NCI-H1417 (cell line): ENCODE data around the gene C17orf114.

Source experiments
- DNase-seq, 3 experiments: peaks; one replicate each; lab custom pipeline; 2025; lab: John Stamatoyannopoulos, UW

The C17orf114 gene

DNA sequence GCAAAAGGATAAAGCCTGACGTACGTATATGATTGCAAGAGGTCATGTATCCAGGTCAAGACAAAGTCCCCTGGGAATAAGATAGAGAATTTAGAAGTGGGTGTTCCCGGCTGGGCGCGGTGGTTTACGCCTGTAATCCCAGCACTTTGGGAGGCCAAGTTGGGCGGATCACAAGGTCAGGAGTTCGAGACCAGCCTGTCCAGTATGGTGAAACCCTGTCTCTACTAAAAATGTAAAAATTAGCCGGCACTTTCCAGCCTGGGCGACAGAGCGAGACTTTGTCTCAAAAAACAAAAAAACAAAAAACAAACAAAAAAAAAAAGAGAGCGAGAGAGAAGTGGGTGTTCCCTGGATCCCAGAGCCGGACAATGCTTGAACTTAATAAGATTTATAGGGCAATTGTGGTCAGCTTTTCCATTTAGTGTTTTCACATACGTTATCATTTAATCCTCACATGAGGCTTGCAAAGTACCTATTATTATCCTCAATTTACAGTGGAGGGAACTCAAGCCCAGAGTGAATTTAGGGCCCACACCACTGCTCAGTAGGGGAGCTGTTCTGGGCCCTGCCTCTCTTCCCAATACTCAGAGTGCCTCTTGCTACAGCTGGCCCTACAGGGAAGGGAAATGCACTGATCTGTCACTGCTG, 13.8 kb downstream of the C17orf114 start:
- DNase-seq: no peak

DNA sequence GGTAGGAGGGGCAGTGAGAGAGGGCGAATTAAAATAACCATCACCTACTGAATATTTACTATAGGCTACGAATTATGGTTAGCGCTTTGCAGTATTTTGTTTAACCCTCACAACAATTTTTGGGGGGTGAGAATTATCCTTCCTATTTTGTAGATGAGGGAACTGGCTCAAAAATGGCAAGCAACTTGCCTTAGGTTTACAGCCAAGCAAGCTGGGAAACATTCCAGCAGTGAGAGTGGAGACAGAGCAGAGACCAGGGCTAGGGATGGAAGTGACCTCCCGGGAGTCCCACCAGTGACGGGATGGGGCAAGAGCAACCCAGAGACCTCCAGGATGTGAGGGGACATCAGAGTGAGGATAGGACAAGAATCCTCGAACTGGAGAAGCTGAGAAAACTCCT, 15.6 kb downstream of the C17orf114 start:
- no peak for DNase-seq

DNA sequence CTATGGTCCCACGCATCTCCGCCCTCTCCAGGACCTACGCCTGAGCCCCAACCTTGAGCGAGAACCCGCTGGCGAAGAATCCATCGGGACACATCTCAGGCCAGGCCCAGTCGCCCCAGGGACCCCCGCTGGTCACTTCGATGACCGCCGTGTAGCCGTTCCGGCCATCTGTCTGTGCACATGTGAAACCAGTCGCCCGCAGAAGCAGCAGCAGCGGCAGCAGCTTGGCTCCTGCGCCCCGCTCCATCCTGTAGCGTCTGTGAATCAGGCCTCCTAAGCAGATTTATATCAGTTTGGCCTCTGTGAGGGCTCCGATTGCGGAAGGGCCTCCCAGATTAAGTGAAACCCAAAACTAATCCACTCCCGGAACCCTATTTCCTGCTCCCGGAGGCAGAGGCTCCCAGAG, 16.0 kb downstream of the C17orf114 start, which contains the start of gene VMO1:
VMO1 (minus strand) TSS at position 259 of the 406 bp plus-strand sequence; CDS start at position 247, 12 bp downstream.
- no peak for DNase-seq

DNA sequence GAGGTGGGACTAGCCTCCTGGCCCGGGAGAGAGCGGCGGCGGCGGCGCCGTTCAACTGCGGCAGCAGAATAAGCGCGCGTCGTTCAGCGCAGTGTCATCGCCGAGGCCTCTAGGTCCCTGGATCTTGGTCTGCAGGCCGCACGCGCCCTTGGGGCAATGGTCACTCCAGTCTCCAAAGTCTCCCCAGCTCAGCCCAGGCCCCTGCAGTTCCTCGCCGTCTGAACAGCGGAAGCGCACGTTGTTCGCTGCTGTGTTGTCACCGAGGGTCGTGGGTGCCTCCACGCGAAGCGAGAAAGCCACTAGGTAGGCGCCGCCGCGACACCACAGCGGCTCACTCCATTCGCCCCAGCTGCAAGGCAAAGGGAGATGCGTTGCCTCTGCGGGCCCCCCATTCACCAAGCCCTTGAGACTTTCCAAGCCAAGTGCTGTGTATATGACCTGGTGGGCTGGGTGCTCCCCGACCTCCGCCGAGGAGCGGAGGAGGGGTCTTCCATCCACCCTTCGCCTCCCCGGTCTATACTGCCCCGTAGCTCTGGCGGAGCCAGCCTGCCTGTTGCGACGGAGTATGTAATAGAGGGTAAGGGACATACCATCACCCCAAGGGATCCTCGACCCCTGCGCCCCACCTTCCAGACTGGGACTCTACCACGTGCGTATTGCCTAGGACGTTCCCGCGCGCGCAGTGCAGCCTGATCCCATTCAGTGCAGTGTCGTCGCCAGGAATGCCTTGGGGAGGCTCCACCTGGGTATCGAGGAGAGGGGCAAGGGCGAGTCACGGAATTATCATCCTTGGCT, 16.6 kb downstream of the C17orf114 start:
- DNase-seq: no peak

DNA sequence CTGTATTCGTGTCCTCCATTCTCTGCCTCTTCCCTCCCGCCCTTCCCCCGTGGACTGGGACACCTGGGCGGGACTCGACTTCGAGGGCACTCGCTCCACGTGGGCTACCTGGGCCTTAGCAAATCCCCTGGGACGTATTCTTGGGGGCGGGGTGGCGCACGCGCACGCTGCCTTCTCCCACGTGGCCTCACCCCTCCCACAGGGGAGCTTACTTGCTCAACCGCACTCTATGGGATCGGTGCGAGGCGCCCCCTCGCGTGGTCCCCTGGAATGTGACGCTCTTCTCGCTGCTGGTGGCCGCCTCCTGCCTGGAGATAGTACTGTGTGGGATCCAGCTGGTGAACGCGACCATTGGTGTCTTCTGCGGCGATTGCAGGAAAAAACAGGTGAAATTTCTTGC, 19.5 kb downstream of the C17orf114 start:
- DNase-seq: no peak

DNA sequence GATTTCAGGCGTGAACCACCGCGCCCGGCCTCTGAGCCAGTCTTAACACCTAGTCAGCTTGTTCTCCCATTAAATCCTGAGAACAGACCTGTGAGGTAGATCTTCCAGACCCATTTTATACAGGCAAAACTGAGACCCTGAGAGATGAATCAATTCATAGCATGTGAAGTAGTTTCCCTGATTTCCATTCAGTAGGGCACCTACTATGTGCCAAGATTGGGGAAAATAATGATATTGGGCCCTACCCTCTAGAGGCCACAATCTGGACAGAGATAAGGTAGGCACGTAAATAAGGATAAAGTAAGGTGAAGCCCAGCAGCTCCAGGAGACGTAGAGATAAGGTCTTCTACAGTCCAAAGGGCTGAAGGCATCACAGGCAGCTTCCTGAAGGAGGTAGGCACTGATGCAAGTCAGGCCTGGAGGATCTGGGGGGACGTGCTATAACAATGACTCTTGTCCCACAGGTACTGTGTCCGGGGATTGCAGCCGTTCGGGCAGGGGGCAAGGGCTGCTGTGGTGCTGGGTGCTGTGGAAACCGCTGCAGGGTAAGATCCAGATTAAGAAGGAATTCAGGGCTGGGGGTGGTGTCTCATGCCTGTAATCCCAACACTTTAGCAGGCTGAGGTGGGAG, 21.7 kb downstream of the C17orf114 start:
- no peak for DNase-seq

DNA sequence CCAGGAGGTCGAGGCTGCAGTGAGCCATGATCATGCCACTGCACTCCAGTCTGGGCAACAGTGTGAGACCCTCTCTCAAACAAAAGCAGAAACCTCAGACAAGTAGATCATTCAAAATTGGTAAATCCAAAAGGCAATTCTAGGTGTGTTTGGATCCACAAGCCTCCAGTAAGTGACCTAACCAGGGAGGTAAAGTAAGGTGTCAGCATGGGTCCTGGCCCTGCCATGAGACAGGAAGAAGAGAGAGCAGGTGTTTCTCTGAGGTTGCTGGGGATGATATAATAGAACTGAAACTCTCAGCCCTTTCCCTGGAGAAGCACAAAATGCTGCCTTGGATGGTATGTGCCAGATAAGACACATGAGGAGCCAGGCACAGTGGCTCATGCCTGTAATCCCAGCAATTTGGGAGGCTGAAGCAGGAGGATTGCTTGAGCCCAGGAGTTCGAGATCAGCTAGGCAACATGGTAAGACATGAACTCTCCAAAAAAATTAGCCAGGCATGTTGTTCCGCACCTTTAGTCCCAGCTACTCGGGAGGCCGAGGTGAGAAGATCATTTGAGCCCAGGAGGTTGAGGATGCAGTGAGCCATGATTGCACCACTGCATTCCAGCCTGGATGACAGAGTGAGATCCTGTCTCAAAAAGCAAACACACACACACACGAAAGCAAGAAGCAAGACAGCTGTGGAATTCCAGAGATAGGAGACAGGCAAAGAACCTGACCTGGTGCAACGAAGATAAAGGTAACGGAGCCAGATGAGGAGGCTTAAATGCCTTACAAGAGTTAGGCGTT, 24.0 kb downstream of the C17orf114 start:
- peak in 1 of 3 experiments; percentile 1 for DNase-seq

DNA sequence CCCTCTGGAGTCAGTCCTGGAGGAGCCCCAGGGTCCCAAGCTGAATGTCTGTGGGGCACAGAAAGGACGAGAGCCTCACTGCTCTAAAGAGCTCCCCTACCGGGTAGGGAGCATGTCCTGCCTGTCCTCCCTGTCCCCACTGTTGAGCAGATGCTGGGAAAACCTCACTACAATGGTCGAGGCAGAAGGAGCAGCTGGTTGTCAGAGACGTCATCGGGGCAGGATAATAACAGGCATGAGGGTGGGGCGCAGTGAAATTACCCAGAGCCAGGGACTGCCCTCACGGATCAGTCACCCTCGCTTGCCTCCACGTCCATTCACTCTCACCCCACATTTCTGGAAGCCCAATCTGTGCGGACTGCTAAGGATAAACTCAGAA, 29.9 kb downstream of the C17orf114 start:
- DNase-seq: peak in 1 of 3 experiments; percentile 34

DNA sequence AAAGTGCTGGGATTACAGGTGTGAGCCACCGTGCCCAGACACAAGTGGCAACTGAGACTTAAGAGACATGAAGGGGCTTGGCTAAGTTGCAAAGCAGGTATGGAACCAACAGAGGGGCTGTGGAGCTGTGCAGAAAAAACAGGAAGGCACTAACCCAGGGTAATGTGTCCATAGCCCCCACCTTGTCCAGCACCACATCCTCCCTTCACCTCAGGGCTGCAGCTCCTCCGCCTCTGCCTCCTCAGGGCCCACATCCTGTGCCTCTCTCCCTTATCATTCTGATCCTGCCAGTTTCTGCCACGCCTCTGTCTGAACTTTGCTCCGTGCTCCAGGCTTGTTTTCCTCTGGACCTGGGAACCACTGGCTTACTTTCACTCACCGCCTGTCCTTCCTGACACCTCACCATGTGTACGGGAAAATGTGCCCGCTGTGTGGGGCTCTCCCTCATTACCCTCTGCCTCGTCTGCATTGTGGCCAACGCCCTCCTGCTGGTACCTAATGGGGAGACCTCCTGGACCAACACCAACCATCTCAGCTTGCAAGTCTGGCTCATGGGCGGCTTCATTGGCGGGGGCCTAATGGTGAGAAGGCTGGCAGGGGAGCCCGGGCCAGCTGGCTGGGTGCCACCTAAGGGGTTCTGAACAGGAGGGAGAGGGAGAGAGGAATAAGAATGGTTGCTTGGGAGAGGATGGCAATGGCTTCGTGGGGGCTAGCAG, 30.5 kb downstream of the C17orf114 start, which contains the start of gene TM4SF5:
TM4SF5 (plus strand) TSS at position 368 of the 716 bp plus-strand sequence; CDS start at position 405, 37 bp downstream.
- peak in 1 of 3 experiments; percentile 31 for DNase-seq

DNA sequence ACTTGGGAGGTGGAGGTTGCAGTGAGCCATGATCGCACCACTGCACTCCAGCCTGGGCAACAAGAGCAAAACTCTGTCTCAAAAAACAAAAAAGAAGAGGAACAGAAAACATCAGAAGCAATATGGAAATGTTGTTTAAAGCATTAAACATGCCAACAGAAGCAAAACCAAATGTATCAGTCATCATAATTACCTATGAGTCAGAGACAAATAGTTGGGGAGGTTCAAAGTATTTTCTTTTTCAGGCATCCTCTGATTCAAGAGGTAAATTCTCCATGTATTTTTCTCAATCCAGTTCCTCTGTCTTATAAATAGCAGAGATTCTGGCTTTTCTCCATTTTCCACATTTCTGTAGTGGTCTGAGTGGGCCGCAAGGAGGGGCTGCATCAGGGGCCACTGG, 32.5 kb downstream of the C17orf114 start:
- no peak for DNase-seq

DNA sequence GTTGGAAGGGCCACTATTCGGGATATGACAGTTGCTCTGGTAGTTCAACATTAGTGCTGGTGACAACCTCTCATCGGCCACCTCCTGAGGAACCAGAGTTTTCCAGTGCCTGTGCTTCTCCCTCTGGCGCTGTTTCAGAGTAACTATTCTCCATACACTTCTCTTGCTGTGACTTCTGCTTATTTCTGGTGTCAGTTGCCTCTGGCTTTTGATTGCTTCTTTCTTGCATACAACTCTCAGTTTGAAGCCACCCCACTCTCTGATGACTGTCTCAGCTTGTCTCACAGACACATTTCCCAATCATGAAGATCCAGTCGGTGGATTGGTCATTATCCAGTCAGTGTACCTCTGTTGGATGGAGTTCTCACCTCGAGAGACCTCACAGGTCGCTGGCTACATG, 33.8 kb downstream of the C17orf114 start:
- DNase-seq: no peak

DNA sequence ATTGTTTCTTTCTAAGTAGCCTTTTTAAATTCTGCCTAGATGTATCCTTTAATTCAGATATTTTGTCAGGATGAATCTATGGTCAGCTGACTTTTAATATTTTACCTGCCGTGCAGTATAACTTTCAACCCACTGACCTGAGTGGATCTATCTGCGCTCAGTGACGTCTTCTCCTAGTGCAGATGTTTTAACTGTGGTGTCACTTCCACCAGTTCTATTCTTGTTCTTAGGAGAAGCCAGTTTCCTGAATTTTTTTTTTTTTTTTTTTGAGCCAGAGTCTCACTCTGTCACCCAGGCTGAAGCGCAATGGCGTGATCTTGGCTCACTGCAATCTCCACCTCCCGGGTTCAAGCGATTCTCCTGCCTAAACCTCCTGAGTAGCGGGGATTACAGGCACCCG, 35.4 kb downstream of the C17orf114 start:
- no peak for DNase-seq

DNA sequence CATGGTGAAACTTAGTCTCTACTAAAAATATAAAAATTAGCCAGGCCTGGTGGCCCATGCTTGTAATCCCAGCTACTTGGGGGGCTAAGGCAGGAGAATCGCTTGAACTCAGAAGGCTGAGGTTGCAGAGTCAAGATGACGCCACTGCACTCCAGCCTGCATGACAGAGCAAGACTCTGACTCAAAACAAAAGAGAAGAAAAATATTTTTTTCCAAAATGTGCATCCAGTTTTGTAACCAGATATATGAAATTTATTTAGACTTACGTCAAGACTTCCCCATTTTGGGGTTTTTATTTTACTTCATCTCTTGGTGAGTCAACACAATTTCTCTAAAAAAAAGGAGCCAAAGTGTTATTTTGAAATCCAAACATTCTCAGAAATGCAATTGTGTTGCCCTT, 35.9 kb downstream of the C17orf114 start:
- DNase-seq: no peak

DNA sequence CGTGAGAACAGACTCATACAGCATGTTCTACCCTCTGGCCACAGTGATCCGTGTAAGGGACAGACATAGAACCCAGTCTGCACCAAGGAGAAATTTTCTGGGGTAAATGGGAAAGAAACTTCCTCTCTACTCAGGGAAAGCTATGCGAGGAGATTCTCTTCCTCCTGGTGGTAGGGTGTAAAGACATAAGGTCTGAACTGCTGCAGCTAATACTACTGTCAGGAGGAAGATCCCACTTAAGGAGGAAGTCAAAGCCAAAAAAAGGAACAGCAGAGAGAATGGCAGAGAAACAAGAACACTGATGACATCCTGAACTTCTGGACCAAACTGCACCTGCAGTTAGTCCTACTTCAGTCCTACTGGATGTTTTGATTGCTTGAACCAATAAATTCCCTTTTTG, 37.5 kb downstream of the C17orf114 start:
- DNase-seq: no peak

DNA sequence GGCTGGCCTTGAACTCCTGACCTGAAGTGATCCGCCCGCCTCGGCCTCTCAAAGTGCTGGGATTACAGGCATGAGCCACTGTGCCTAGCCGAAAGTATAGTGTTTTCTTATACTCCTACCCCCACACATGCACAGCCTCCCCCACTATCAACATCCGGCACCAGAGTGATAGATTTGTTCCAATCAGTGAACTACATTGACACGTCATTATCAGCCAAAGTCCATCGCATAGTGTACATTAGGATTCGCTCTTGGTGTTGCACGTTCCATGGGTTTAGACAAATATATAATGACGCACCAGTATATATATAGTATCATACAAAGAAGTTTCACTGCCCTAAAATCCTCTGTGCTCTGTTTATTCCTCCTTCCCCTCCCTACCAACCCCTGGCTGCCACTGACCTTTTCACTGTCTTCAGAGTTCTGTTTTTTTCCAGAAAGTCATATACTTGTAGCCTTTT, 42.3 kb downstream of the C17orf114 start:
- DNase-seq: no peak

DNA sequence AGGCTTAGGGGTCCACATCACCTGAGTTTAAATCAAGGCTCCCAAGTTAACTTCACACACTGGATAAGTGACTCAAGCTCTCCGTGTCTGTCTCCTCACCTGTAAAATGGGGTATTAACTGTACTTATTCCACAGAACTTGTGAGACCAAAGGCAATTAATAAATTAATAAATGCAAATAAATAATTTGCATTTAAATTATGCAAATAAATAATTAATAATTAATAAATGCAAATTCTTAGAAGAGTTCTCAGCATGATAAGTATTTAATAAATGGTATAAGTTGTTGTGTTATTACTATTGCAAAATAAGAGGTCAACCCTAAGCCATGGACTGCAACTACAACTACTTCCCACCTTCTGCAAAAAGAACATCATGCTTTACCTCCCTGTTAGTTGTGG, 48.7 kb downstream of the C17orf114 start:
- no peak for DNase-seq

DNA sequence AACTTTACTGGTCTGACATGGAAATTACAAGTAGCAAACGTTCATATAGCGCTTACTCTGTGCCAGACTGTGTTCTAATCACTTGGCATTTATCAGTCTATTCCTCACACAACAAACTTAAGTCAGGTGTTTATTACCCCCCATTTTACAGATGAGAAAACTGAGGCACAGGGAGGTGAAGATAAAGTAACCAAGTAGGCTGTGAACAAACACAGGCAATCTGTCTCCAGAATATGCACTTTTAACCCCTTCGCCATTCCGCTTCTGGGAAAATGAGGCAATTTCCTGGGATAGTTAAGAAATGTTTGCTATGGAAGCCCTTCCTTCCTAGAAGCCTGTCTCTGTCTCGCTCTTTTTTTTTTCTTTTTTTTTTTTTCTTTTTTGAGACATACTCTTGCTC, 50.2 kb downstream of the C17orf114 start:
- no peak for DNase-seq
